Gastroesophageal sphincter (tissue), 4 donors: ENCODE measurements around the gene NFKBIL1. TPM values are rescaled to one million over a fixed set of nuclear protein-coding genes. Genes with fewer than 3 reads are reported as not detected.

Experiments
- ATAC-seq: fragments of 150-250 bp; one replicate; pipeline ENCODE4 v1.9.1; 2016; ENCODE audit warnings: mild to moderate bottlenecking, moderate library complexity
- H3K27ac ChIP-seq, 4 donors: fragments of 200-600 bp; sonication (generic) in 3 of 4; 1 replicate in 3 of 4; 2 replicates in 1 of 4; pipeline ENCODE4 v1.5.1; 2016 to 2019
- H3K27me3 ChIP-seq: fragments of 200-600 bp; sonication (generic); one replicate; pipeline ENCODE4 v1.5.1; 2019
- H3K36me3 ChIP-seq, 2 donors: fragments of 200-600 bp; sonication (generic); one replicate each; pipeline ENCODE4 v1.5.1; 2019; ENCODE audit warnings: control low read depth in 1 of 2
- H3K4me1 ChIP-seq, 3 donors: fragments of 200-600 bp; sonication (generic); 1 replicate in 2 of 3; 2 replicates in 1 of 3; pipeline ENCODE4 v1.5.1; 2016 to 2019; ENCODE audit warnings: control low read depth in 2 of 3
- H3K4me3 ChIP-seq, 2 donors: fragments of 200-600 bp; sonication (generic); one replicate each; pipeline ENCODE4 v1.5.1; 2019; ENCODE audit warnings: mild to moderate bottlenecking in 1 of 2, moderate library complexity in 1 of 2
- H3K9me3 ChIP-seq, 3 donors: fragments of 200-600 bp; sonication (generic); one replicate each; pipeline ENCODE4 v1.5.1; 2017 to 2019; ENCODE audit warnings: control low read depth in 2 of 3
- EP300 ChIP-seq: sonication (generic); formaldehyde crosslinking; IDR thresholded peaks from one replicate; pipeline ENCODE4 v1.6.1; 2017; ENCODE audit warnings: antibody characterized with exemption, mild to moderate bottlenecking
- POLR2A ChIP-seq, 2 donors: fragments of 450-650 bp; IDR thresholded peaks; one replicate each; pipeline ENCODE4 v1.6.1; 2017; ENCODE audit warnings: antibody characterized with exemption in 2 of 2, mild to moderate bottlenecking in 2 of 2, moderate library complexity in 1 of 2
- POLR2AphosphoS5 ChIP-seq: sonication (generic); formaldehyde crosslinking; IDR thresholded peaks from one replicate; pipeline ENCODE4 v1.6.1; 2017; ENCODE audit warnings: antibody characterized with exemption
- WGBS, 2 donors: methylation state at CpG; one replicate each; pipeline ENCODE4 v1.1.5; 2018; ENCODE audit warnings: low coverage in 1 of 2; 5-methylcytosine and 5-hydroxymethylcytosine counted together
- total RNA-seq, 4 donors: library from RNA; depleted of rRNA; stranded (reverse); fragments of >200 nt; gene quantifications; one replicate each; pipeline ENCODE4 v1.1.0, GENCODE V29; 2016
- TF ChIP-seq, protein P1 (sequence below), 4 experiments: fragments of 200-600 bp in 2 of 4; fragments of 450-650 bp in 2 of 4; sonication (generic) in 1 of 4; IDR thresholded peaks; one replicate each; pipeline ENCODE4 v1.5.1; 2017 to 2019; ENCODE audit warnings: antibody characterized with exemption in 4 of 4, mild to moderate bottlenecking in 2 of 4, moderate library complexity in 2 of 4

The NFKBIL1 gene
- total RNA-seq, 4 donors from 2014 or later = 21.3 to 44.2 (median 28.5) TPM

DNA sequence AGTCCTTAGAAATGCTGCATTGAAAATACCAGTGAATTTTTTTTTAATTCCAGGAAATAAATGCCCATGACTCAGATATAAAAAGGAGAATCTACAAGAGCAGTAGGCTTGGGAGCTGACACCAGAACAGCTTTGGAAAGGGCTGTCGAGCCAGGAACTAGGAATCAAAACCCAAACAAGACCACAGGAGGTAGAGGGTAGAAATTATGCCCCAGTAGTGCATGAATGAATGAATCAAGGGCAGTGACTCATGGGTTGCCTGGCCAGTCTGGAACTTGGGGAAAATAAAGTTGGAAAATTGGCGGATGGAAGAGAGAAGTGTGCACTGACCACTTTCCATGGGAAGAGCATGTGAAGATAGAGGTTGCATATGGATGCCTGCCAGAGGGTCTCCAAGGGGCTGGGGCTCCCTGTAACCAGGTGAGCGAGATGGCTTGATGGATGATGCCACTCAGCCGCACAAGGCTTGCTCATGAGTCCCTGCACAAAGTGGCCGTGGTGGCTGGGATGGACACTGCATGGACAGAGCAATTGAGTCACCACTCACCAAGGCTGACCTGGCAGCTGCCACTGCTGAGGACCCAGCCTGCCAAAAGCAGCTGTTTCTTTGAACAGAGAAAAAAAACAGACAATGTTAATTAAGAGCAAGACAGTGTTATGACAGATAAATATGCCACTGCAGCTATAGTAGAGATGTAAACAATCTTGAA lies 33.8 kb upstream of the NFKBIL1 start:
- 63 to 65% methylated on average over 3 to 4 of the region's 5 CpGs for WGBS, 2 donors
- no peak overlapping the region for H3K4me3 ChIP-seq
- no peaks in the 10 kb centered on the region for H3K36me3 ChIP-seq
- H3K27me3 ChIP-seq = peaks cover 23% of the 10 kb centered on the region
- TF ChIP-seq, protein P1, sequence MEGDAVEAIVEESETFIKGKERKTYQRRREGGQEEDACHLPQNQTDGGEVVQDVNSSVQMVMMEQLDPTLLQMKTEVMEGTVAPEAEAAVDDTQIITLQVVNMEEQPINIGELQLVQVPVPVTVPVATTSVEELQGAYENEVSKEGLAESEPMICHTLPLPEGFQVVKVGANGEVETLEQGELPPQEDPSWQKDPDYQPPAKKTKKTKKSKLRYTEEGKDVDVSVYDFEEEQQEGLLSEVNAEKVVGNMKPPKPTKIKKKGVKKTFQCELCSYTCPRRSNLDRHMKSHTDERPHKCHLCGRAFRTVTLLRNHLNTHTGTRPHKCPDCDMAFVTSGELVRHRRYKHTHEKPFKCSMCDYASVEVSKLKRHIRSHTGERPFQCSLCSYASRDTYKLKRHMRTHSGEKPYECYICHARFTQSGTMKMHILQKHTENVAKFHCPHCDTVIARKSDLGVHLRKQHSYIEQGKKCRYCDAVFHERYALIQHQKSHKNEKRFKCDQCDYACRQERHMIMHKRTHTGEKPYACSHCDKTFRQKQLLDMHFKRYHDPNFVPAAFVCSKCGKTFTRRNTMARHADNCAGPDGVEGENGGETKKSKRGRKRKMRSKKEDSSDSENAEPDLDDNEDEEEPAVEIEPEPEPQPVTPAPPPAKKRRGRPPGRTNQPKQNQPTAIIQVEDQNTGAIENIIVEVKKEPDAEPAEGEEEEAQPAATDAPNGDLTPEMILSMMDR (IDR thresholded peaks at IDR 0.05) = no peak
- TF ChIP-seq POLR2AphosphoS5 (no peak), EP300 (no peak), POLR2A (IDR thresholded peaks at IDR 0.05) (no peak)
- no peak for ATAC-seq
- H3K4me1 ChIP-seq = no peaks in the 10 kb centered on the region
- H3K27ac ChIP-seq = no peak overlapping the region
- H3K9me3 ChIP-seq = no peaks in the 10 kb centered on the region

DNA sequence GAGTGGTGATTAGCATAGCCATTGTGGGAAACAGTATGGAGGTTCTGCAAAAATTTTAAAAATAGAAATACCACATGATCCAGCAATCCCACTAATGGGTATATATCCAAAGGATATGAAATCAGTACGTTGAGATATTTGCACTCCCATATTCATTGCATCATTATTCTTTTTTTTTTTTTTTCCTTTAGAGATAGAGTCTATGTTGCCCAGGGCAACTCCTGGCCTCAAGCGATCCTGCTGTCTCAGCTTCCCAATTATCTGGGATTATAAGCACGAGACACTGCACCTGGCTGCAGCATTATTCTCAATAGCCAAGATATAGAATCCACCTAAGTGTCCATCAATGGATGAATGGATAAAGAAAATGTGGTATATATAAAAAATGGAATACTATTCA lies 25.6 kb upstream of the NFKBIL1 start:
- Histone ChIP-seq H3K36me3 (no peaks in the 10 kb centered on the region), H3K27me3 (no peaks in the 10 kb centered on the region), H3K9me3 (no peaks in the 10 kb centered on the region), H3K4me3 (no peak overlapping the region), H3K27ac (no peak overlapping the region), H3K4me1 (no peaks in the 10 kb centered on the region)
- 68 to 86% methylated on average over 2 to 3 of the region's 3 CpGs for WGBS, 2 donors
- no peak for TF ChIP-seq POLR2A (IDR thresholded peaks at IDR 0.05)
- TF ChIP-seq, protein P1 (IDR thresholded peaks at IDR 0.05) = no peak
- no peak for TF ChIP-seq POLR2AphosphoS5
- no peak for ATAC-seq

DNA sequence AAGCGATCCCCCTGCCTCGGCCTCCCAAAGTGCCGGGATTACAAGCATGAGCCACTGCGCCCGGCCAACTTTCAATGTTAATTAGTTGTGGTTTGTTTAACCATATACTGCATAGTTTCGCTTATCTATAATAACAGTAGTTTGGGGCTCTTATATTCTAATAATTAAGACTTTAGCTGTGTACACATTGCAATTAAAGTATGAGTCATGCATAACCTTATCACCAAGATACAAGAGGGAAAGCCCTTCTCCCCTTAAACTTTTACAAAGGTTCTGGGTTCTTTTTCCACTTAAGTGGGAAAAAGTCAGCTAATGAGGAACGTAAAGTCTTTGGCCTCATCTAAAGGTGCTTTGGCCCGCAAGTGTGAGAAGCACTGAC lies 21.9 kb upstream of the NFKBIL1 start:
- 60 to 90% methylated on average over 2 to 7 of the region's 8 CpGs for WGBS, 2 donors
- Histone ChIP-seq H3K4me3 (no peak overlapping the region), H3K27me3 (no peaks in the 10 kb centered on the region), H3K27ac (no peak overlapping the region), H3K9me3 (no peaks in the 10 kb centered on the region), H3K4me1 (no peaks in the 10 kb centered on the region), H3K36me3 (peaks cover 0 to 13% of the 10 kb centered on the region in 2 donors)
- TF ChIP-seq, protein P1 (IDR thresholded peaks at IDR 0.05) = no peak
- TF ChIP-seq POLR2AphosphoS5 = no peak
- TF ChIP-seq EP300 = no peak
- no peak for TF ChIP-seq POLR2A (IDR thresholded peaks at IDR 0.05)
- ATAC-seq = no peak

DNA sequence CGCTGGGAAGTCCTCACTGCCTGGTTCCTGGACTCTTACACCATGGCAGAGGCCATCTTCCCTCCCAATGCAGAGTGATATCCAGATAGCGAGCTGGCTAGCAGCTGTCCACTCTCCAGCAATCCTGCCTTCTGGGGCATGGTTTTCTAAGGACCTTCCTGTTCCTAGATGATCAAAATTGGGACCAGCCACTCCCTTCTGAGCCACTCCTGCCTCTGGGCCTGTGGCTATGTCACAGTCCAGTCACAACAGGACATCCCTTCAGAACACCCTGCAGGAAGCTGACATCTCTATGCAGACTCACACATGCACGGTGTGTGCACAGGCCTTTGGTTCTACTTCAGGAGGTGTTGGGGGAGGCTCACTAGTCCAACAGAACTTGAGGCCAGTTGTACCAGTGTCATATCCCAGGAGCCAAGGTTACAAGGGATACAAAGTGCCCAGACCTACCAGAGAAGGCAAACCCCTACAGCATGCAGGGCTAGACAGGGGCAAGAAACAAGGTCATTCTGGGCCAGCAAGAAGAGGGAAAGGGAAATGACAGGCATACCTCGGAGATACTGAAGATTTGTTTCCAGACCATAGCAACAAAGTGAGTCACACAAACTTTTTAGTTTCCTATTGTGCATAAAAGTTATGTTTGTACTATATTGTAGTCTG lies 21.3 kb upstream of the NFKBIL1 start:
- Histone ChIP-seq H3K27me3 (no peaks in the 10 kb centered on the region), H3K36me3 (peaks cover 0 to 19% of the 10 kb centered on the region in 2 donors), H3K9me3 (no peaks in the 10 kb centered on the region), H3K4me3 (no peak overlapping the region), H3K27ac (no peak overlapping the region), H3K4me1 (no peaks in the 10 kb centered on the region)
- 78 to 83% methylated on average over 1 to 3 of the region's 4 CpGs for WGBS, 2 donors
- TF ChIP-seq, protein P1 (IDR thresholded peaks at IDR 0.05) = no peak
- TF ChIP-seq EP300 = no peak
- TF ChIP-seq POLR2A (IDR thresholded peaks at IDR 0.05) = no peak
- no peak for TF ChIP-seq POLR2AphosphoS5
- ATAC-seq = no peak

DNA sequence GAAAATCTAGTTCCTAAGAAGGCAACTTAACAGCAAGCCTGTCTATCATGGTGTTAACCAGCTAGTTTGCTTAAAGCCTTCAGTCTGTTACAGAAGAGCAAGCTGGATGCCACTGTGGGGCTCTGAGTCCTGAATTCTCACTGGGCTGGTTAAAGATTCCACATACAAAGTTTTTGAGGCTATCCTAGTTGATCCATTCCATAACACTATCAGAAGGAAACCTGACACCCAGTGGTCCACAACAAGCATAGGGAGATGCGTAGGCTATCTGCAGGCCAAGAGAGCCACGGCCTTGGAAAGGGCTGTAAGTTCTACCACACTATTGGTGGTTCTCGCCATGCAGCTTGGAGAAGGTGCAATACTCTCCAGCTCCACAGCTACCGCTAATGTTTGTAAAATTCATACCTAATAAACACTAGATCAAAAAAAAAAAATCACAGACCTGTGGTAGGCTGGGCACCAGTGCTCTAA lies 19.1 kb upstream of the NFKBIL1 start:
- Histone ChIP-seq H3K4me1 (no peaks in the 10 kb centered on the region), H3K4me3 (no peak overlapping the region), H3K27me3 (no peaks in the 10 kb centered on the region), H3K27ac (no peak overlapping the region), H3K9me3 (no peaks in the 10 kb centered on the region), H3K36me3 (peaks cover 0 to 41% of the 10 kb centered on the region in 2 donors)
- 58 to 72% methylated on average over 2 to 3 of the region's 4 CpGs for WGBS, 2 donors
- ATAC-seq = no peak
- TF ChIP-seq POLR2A (IDR thresholded peaks at IDR 0.05) = no peak
- TF ChIP-seq, protein P1 (IDR thresholded peaks at IDR 0.05) = no peak
- TF ChIP-seq POLR2AphosphoS5 = no peak
- no peak for TF ChIP-seq EP300
